IPS-20b (cell line): ENCODE results near the gene KAT8.
A peak's percentile ranks its signal among the peaks of the same experiment; 100 is the strongest.

Source experiments
- H3K27ac ChIP-seq: one replicate; pipeline ENCODE4 v1.5.1; 2013; ENCODE audit warnings: low read length
- H3K27me3 ChIP-seq: 2 replicates; pipeline ENCODE4 v1.6.1; 2013; ENCODE audit warnings: mild to moderate bottlenecking, low read length, inconsistent platforms; ENCODE audit not compliant: insufficient read depth
- H3K36me3 ChIP-seq: 2 replicates; pipeline ENCODE4 v1.6.1; 2013; ENCODE audit warnings: low read depth, mild to moderate bottlenecking, inconsistent platforms, low read length, moderate library complexity; ENCODE audit not compliant: insufficient read depth
- H3K4me1 ChIP-seq: 2 replicates; pipeline ENCODE4 v1.6.1; 2013; ENCODE audit warnings: mild to moderate bottlenecking, control low read depth, inconsistent platforms, low read length, moderate library complexity; ENCODE audit not compliant: insufficient read depth
- H3K4me3 ChIP-seq: 2 replicates; pipeline ENCODE4 v1.5.1; 2013; ENCODE audit warnings: mild to moderate bottlenecking, low read length, inconsistent platforms
- H3K9ac ChIP-seq: 2 replicates; pipeline ENCODE4 v1.6.1; 2013; ENCODE audit warnings: low read depth, mild to moderate bottlenecking, inconsistent platforms, low read length, moderate library complexity
- H3K9me3 ChIP-seq: 2 replicates; pipeline ENCODE4 v1.6.1; 2013; ENCODE audit warnings: mild to moderate bottlenecking, low read depth, low read length, inconsistent platforms; ENCODE audit not compliant: insufficient read depth

The KAT8 gene

DNA sequence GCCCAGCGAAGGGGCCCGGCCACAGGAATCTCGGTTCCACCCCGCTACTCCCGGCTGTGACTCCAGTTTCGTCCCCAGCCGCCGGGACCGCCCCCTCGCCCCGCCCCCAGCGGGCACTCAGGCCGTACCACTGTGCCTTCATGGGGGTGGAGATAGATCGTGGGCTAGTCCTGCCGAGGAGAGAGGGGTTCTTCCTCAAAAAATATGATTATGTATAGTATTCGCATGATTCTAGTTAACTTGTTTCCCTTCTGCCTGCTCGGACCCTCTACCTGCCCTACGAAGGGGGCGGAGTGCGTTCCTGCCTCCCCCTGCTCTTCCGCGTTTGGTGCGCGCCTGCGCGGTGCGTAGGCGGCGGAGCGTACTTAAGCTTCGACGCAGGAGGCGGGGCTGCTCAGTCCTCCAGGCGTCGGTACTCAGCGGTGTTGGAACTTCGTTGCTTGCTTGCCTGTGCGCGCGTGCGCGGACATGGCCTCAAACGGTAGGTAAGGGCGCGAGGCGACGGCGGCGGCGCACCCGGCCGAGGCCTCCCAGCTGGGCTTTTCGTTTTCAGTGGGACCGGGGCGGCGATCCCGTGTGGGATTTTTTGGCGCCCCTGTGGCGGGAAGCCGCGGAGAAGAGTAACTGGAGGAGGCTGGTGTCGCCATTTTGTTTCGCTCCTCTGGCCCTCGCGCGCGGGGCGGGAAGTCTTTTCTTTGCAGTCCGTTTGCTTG is 62.4 kb downstream of the KAT8 start, which contains the start of gene FUS:
TSS of gene FUS (plus strand) at position 393 of the 713 bp plus-strand sequence. CDS start at position 469, 76 bp downstream.
- Histone ChIP-seq H3K36me3 (peaks cover 39% of the 10 kb centered on the region), H3K27ac (peak within 1 kb of the TSS; percentile 100), H3K4me1 (peaks cover 7% of the 10 kb centered on the region), H3K27me3 (no peaks in the 10 kb centered on the region), H3K9ac (peak within 1 kb of the TSS; percentile 99), H3K4me3 (peak within 1 kb of the TSS; percentile 100), H3K9me3 (no peaks in the 10 kb centered on the region)
